ENCODE data around the gene RPUSD4.
"Not testable (repeated sequence)": the region's sequence is repeated elsewhere in the genome, so short reads cannot be mapped to it uniquely, and the experiment has no call there.

The RPUSD4 gene, protein sequence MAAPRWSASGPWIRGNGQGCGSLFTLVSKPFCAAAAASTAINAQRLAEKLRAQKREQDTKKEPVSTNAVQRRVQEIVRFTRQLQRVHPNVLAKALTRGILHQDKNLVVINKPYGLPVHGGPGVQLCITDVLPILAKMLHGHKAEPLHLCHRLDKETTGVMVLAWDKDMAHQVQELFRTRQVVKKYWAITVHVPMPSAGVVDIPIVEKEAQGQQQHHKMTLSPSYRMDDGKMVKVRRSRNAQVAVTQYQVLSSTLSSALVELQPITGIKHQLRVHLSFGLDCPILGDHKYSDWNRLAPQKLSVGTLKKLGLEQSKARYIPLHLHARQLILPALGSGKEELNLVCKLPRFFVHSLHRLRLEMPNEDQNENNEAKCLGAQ

DNA sequence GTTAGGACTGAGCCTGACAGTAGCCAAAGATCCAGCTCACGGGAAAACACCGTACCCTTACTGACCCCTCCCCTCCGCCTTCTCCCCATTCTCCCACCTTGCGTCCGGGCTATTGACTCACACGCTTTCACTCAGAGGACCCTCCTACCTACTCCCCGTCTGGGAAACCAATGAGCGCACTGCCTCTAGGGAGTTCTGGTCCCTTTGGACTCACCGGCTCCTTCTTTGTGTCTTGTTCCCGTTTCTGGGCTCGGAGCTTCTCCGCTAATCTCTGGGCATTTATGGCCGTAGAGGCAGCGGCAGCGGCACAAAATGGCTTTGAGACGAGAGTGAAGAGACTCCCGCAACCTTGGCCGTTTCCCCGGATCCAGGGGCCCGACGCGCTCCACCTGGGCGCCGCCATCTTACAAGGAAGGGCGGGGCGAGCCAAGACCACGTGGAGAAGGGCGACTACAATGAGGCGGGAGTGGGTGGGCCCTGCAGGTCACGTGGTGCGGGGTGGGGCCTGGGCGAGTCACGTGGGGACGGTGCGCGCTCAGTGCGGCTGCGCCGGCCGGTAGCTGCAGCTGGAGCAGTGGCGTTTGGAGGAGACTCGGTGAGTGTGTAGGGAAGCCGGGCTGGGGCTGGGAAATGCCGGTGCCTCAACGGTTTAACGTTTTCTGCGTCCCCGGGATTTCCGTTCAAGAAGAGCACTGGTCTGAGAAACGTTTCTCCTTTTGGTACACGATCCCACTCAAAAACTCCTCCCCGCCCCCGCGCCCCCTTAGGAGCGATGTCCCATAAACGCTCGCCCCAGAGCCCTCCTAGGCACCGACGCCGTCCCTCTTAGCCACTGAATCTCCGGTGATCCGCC, at the start of gene RPUSD4, which contains the start of gene FAM118B:
TSS of gene RPUSD4 (minus strand) at position 415 of the 853 bp plus-strand sequence. CDS start at position 403, 12 bp downstream.
TSS of gene FAM118B (plus strand) at position 547 of the 853 bp plus-strand sequence. CDS start 23,220 bp downstream, outside the sequence.
- peak; percentile 88 for DNase-seq (ENCODE audit: low read depth, low spot score)
- Histone ChIP-seq H3K36me3 (ENCODE audit: control insufficient read depth, insufficient read depth, low read length) (peaks cover 3% of the 10 kb centered on the region; the same call in 1 of the 2 replicates), H3K27me3 (ENCODE audit: control insufficient read depth, insufficient read depth, low read length) (no peaks in the 10 kb centered on the region), H3K4me1 (ENCODE audit: control insufficient read depth, insufficient read depth, low read length) (0 out of 2 replicates have a peak, but pooled peaks cover 2% of the 10 kb centered on the region), H3K9me3 (ENCODE audit: control insufficient read depth, insufficient read depth, low read length) (no peaks in the 10 kb centered on the region), H3K27ac (ENCODE audit: low read length) (no peak within 1 kb of the TSS), H3K4me3 (ENCODE audit: low read length) (peak within 1 kb of the TSS; percentile 83)
- no CpG with 5 or more reads among the region's 62 CpGs for WGBS (ENCODE audit: insufficient coverage, insufficient read length)

DNA sequence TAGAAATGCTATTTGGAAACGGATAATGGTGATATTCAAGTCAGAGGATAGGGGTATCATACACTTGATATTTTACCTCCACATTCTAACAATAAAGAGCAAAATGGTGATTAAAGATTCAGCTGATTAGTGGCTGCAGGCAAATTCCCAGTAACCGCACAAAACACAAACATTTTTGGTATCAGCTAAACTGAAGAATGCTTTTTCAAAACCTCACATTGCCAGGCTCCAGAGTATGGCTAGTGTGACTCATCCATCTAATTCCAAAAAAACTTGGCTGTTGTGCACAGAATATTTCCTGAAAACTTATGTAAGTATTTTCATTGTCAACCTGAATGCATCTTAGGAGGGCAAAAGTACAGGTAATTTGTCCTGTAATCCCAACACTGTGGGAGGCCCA, 46.3 kb upstream of the RPUSD4 start:
- no peaks in the 10 kb centered on the region for H3K9me3 ChIP-seq (ENCODE audit: control insufficient read depth, insufficient read depth, low read length)
- no peak overlapping the region for H3K27ac ChIP-seq (ENCODE audit: low read length)
- H3K36me3 ChIP-seq (ENCODE audit: control insufficient read depth, insufficient read depth, low read length): peaks cover 19% of the 10 kb centered on the region; the same call in 1 of the 2 replicates
- no peaks in the 10 kb centered on the region for H3K4me1 ChIP-seq (ENCODE audit: control insufficient read depth, insufficient read depth, low read length)
- H3K4me3 ChIP-seq (ENCODE audit: low read length): no peak overlapping the region
- DNase-seq (ENCODE audit: low read depth, low spot score): no peak
- no CpG with 5 or more reads among the region's 2 CpGs for WGBS (ENCODE audit: insufficient coverage, insufficient read length)
- no peaks in the 10 kb centered on the region for H3K27me3 ChIP-seq (ENCODE audit: control insufficient read depth, insufficient read depth, low read length)

DNA sequence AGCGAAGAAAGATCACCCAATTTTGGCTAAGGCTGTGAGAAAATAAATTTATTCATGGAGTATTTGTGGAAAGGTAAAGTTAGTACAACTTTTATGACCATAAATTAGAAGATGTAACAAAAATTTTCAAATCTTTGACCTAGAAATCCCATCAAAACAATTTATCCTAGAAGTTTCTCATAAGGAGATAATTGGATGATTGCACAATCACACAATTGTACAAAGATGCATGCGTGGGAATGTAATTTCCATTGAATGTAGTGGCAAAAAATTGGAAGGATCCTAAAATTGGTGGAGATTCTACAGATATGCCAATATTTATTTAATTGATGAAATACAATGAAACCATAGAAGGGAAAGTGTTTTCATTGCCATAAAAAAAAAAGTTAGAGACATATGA, 45.7 kb upstream of the RPUSD4 start:
- H3K27me3 ChIP-seq (ENCODE audit: control insufficient read depth, insufficient read depth, low read length): no peaks in the 10 kb centered on the region
- no peaks in the 10 kb centered on the region for H3K4me1 ChIP-seq (ENCODE audit: control insufficient read depth, insufficient read depth, low read length)
- H3K9me3 ChIP-seq (ENCODE audit: control insufficient read depth, insufficient read depth, low read length): no peaks in the 10 kb centered on the region
- H3K36me3 ChIP-seq (ENCODE audit: control insufficient read depth, insufficient read depth, low read length): peaks cover 16% of the 10 kb centered on the region; the same call in 1 of the 2 replicates
- WGBS (ENCODE audit: insufficient coverage, insufficient read length): no CpG with 5 or more reads among the region's 2 CpGs
- no peak for DNase-seq (ENCODE audit: low read depth, low spot score)
- no peak overlapping the region for H3K27ac ChIP-seq (ENCODE audit: low read length)
- no peak overlapping the region for H3K4me3 ChIP-seq (ENCODE audit: low read length)

- Histone ChIP-seq H3K4me1 (ENCODE audit: control insufficient read depth, insufficient read depth, low read length) (no peaks in the 10 kb centered on the region), H3K27ac (ENCODE audit: low read length) (no peak overlapping the region), H3K4me3 (ENCODE audit: low read length) (no peak overlapping the region), H3K36me3 (ENCODE audit: control insufficient read depth, insufficient read depth, low read length) (peaks cover 14% of the 10 kb centered on the region; the same call in 1 of the 2 replicates), H3K9me3 (ENCODE audit: control insufficient read depth, insufficient read depth, low read length) (no peaks in the 10 kb centered on the region), H3K27me3 (ENCODE audit: control insufficient read depth, insufficient read depth, low read length) (no peaks in the 10 kb centered on the region)
- DNase-seq (ENCODE audit: low read depth, low spot score): no peak
- WGBS (ENCODE audit: insufficient coverage, insufficient read length): no CpG with 5 or more reads among the region's 4 CpGs
Measured at GRCh38 chr11:126256216-126256615, 44.8 kb upstream of the RPUSD4 start.

- not testable (repeated sequence) for H3K4me1 ChIP-seq (ENCODE audit: control insufficient read depth, insufficient read depth, low read length); H3K27ac ChIP-seq (ENCODE audit: low read length); H3K27me3 ChIP-seq (ENCODE audit: control insufficient read depth, insufficient read depth, low read length); DNase-seq (ENCODE audit: low read depth, low spot score); H3K4me3 ChIP-seq (ENCODE audit: low read length); H3K9me3 ChIP-seq (ENCODE audit: control insufficient read depth, insufficient read depth, low read length)
- peaks cover 14% of the 10 kb centered on the region; the same call in 1 of the 2 replicates for H3K36me3 ChIP-seq (ENCODE audit: control insufficient read depth, insufficient read depth, low read length)
- WGBS (ENCODE audit: insufficient coverage, insufficient read length): no CpG with 5 or more reads among the region's 5 CpGs
Measured at GRCh38 chr11:126255507-126255906, 44.1 kb upstream of the RPUSD4 start.

GRCh38 chr11:126254819-126255218, 43.4 kb upstream of the RPUSD4 start:
- DNase-seq (ENCODE audit: low read depth, low spot score): no peak
- Histone ChIP-seq H3K36me3 (ENCODE audit: control insufficient read depth, insufficient read depth, low read length) (peaks cover 14% of the 10 kb centered on the region; the same call in 1 of the 2 replicates), H3K27me3 (ENCODE audit: control insufficient read depth, insufficient read depth, low read length) (no peaks in the 10 kb centered on the region), H3K4me1 (ENCODE audit: control insufficient read depth, insufficient read depth, low read length) (no peaks in the 10 kb centered on the region), H3K9me3 (ENCODE audit: control insufficient read depth, insufficient read depth, low read length) (no peaks in the 10 kb centered on the region), H3K27ac (ENCODE audit: low read length) (no peak overlapping the region), H3K4me3 (ENCODE audit: low read length) (no peak overlapping the region)
- no CpG with 5 or more reads among the region's 1 CpG for WGBS (ENCODE audit: insufficient coverage, insufficient read length)

DNA sequence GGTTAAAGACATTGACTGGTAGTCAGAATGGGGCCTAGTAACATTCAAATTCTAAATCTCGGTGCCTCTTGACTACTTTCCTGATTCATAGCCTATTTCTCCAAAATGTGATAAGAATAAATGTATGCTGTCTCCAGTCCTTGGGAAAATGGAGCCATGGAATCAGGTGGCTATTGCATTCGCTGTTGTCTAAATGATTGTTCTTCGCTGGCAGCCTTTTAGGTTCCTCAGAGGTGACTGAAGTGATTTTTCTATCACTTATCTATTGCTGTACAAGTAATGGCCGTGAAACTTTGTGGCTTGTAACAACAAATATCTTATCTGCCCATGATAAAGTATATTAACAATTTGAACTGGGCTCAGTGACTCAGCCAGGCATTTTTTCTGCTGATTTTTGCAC, 41.8 kb upstream of the RPUSD4 start:
- Histone ChIP-seq H3K9me3 (ENCODE audit: control insufficient read depth, insufficient read depth, low read length) (no peaks in the 10 kb centered on the region), H3K36me3 (ENCODE audit: control insufficient read depth, insufficient read depth, low read length) (peaks cover 14% of the 10 kb centered on the region; the same call in 1 of the 2 replicates), H3K27ac (ENCODE audit: low read length) (no peak overlapping the region), H3K27me3 (ENCODE audit: control insufficient read depth, insufficient read depth, low read length) (no peaks in the 10 kb centered on the region), H3K4me1 (ENCODE audit: control insufficient read depth, insufficient read depth, low read length) (no peaks in the 10 kb centered on the region), H3K4me3 (ENCODE audit: low read length) (no peak overlapping the region)
- no peak for DNase-seq (ENCODE audit: low read depth, low spot score)
- WGBS (ENCODE audit: insufficient coverage, insufficient read length): no CpG with 5 or more reads among the region's 4 CpGs

DNA sequence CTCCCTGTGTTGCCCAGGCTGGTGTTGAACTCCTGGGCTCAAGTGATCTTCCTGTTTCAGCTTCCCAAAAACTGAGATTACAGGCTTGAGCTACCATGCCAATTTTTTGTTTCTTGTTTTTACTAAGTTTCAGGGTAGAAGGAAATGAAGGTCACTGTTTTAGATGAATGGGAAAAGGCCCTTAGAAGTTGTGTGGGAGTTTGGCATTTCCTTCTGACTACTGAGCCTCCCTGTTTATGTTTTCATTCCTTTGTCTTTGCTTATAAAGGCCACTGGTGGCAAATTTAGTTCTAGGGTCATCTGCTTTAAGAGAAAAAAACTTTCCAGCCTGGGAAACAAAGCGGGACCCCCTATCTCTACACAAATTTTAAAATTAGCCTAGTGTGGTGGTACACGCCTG, 35.2 kb upstream of the RPUSD4 start:
- H3K27ac ChIP-seq (ENCODE audit: low read length): no peak overlapping the region
- no peak overlapping the region for H3K4me3 ChIP-seq (ENCODE audit: low read length)
- H3K9me3 ChIP-seq (ENCODE audit: control insufficient read depth, insufficient read depth, low read length): no peaks in the 10 kb centered on the region
- peaks cover 2% of the 10 kb centered on the region; the same call in 1 of the 2 replicates for H3K36me3 ChIP-seq (ENCODE audit: control insufficient read depth, insufficient read depth, low read length)
- no peaks in the 10 kb centered on the region for H3K4me1 ChIP-seq (ENCODE audit: control insufficient read depth, insufficient read depth, low read length)
- no peak for DNase-seq (ENCODE audit: low read depth, low spot score)
- no peaks in the 10 kb centered on the region for H3K27me3 ChIP-seq (ENCODE audit: control insufficient read depth, insufficient read depth, low read length)
- WGBS (ENCODE audit: insufficient coverage, insufficient read length): no CpG with 5 or more reads among the region's 2 CpGs

- WGBS (ENCODE audit: insufficient coverage, insufficient read length): no CpG with 5 or more reads among the region's 4 CpGs
- Histone ChIP-seq H3K4me3 (ENCODE audit: low read length) (no peak overlapping the region), H3K4me1 (ENCODE audit: control insufficient read depth, insufficient read depth, low read length) (no peaks in the 10 kb centered on the region), H3K27ac (ENCODE audit: low read length) (no peak overlapping the region), H3K9me3 (ENCODE audit: control insufficient read depth, insufficient read depth, low read length) (no peaks in the 10 kb centered on the region), H3K36me3 (ENCODE audit: control insufficient read depth, insufficient read depth, low read length) (no peaks in the 10 kb centered on the region; the same call in 1 of the 2 replicates), H3K27me3 (ENCODE audit: control insufficient read depth, insufficient read depth, low read length) (no peaks in the 10 kb centered on the region)
- no peak for DNase-seq (ENCODE audit: low read depth, low spot score)
Measured at GRCh38 chr11:126233391-126233790, 21.9 kb upstream of the RPUSD4 start.

GRCh38 chr11:126232683-126233082, 21.2 kb upstream of the RPUSD4 start:
- WGBS (ENCODE audit: insufficient coverage, insufficient read length): no CpG with 5 or more reads among the region's 3 CpGs
- H3K9me3 ChIP-seq (ENCODE audit: control insufficient read depth, insufficient read depth, low read length): no peaks in the 10 kb centered on the region
- H3K4me3 ChIP-seq (ENCODE audit: low read length): no peak overlapping the region
- H3K4me1 ChIP-seq (ENCODE audit: control insufficient read depth, insufficient read depth, low read length): no peaks in the 10 kb centered on the region
- no peak overlapping the region for H3K27ac ChIP-seq (ENCODE audit: low read length)
- DNase-seq (ENCODE audit: low read depth, low spot score): no peak
- no peaks in the 10 kb centered on the region for H3K27me3 ChIP-seq (ENCODE audit: control insufficient read depth, insufficient read depth, low read length)
- H3K36me3 ChIP-seq (ENCODE audit: control insufficient read depth, insufficient read depth, low read length): no peaks in the 10 kb centered on the region; the same call in 1 of the 2 replicates
